Immature natural killer cell (primary cell): Measurements from ENCODE around the gene RAB17. TPM values are rescaled to one million over a fixed set of nuclear protein-coding genes. Genes with fewer than 3 reads are reported as not detected.
A peak's percentile ranks its signal among the peaks of the same experiment; 100 is the strongest.

Experiments used
- DNase-seq, 3 donors: peaks; one replicate each; pipeline ENCODE4 v3.0.0; 2022; ENCODE audit warnings: mixed read lengths in 1 of 3
- H3K27ac Mint-ChIP-seq, 6 donors: one replicate each; pipeline ENCODE4 v1.8.0; 2020; ENCODE audit warnings: mixed read lengths in 6 of 6, mild to moderate bottlenecking in 5 of 6, inconsistent platforms in 4 of 6, moderate library complexity in 3 of 6
- H3K27me3 Mint-ChIP-seq, 3 donors: one replicate each; pipeline ENCODE4 v1.8.0; 2020 to 2021; ENCODE audit warnings: low read depth in 3 of 3, mild to moderate bottlenecking in 3 of 3, mixed read lengths in 3 of 3, moderate library complexity in 3 of 3, inconsistent platforms in 1 of 3
- H3K36me3 Mint-ChIP-seq, 3 donors: one replicate each; pipeline ENCODE4 v1.8.0; 2020; ENCODE audit warnings: mixed read lengths in 3 of 3, inconsistent platforms in 2 of 3, mild to moderate bottlenecking in 2 of 3
- H3K4me1 Mint-ChIP-seq, 2 donors: one replicate each; pipeline ENCODE4 v1.8.0; 2020; ENCODE audit warnings: inconsistent platforms in 2 of 2, mild to moderate bottlenecking in 2 of 2, mixed read lengths in 2 of 2, moderate library complexity in 1 of 2
- H3K4me3 Mint-ChIP-seq, 5 donors: one replicate each; pipeline ENCODE4 v1.8.0; 2020; ENCODE audit warnings: mild to moderate bottlenecking in 5 of 5, mixed read lengths in 5 of 5, inconsistent platforms in 3 of 5, moderate library complexity in 3 of 5
- H3K9me3 Mint-ChIP-seq, 6 donors: one replicate each; pipeline ENCODE4 v1.8.0; 2020; ENCODE audit warnings: mild to moderate bottlenecking in 6 of 6, mixed read lengths in 6 of 6, inconsistent platforms in 4 of 6, moderate library complexity in 3 of 6
- polyA plus RNA-seq, 3 donors: library from polyadenylated mRNA; unstranded; fragments of 300-500 nt; fragmentation: Illumina TruSeq; gene quantifications; one replicate each; pipeline ENCODE4 v1.2.3, GENCODE V29; 2021

The RAB17 gene, protein sequence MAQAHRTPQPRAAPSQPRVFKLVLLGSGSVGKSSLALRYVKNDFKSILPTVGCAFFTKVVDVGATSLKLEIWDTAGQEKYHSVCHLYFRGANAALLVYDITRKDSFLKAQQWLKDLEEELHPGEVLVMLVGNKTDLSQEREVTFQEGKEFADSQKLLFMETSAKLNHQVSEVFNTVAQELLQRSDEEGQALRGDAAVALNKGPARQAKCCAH
- not detected for polyA plus RNA-seq

- no peak for DNase-seq
- Mint-ChIP-seq H3K36me3 (no peaks in the 10 kb centered on the region), H3K4me1 (no peaks in the 10 kb centered on the region), H3K27ac (no peak within 1 kb of the TSS), H3K4me3 (no peak within 1 kb of the TSS), H3K9me3 (no peaks in the 10 kb centered on the region), H3K27me3 (peaks cover 0 to 3% (median 2%) of the 10 kb centered on the region in 3 donors)
Measured at GRCh38 chr2:237590272-237591140, at the start of gene RAB17. Gene RAB17 (minus strand): TSS chr2:237590734. CDS start chr2:237586154, 4,580 bp downstream.

GRCh38 chr2:237639836-237640220, 49.3 kb upstream of the RAB17 start:
- DNase-seq = no peak
- H3K4me1 Mint-ChIP-seq = peaks cover 20 to 21% of the 10 kb centered on the region in 2 donors
- peaks cover 2 to 5% (median 4%) of the 10 kb centered on the region in 3 donors for H3K27me3 Mint-ChIP-seq
- H3K36me3 Mint-ChIP-seq = peaks cover 3 to 9% (median 4%) of the 10 kb centered on the region in 3 donors
- H3K4me3 Mint-ChIP-seq = no peak overlapping the region
- H3K27ac Mint-ChIP-seq = no peak overlapping the region
- H3K9me3 Mint-ChIP-seq = peaks cover 0 to 5% (median 2%) of the 10 kb centered on the region in 6 donors

- Mint-ChIP-seq H3K27ac (no peak overlapping the region), H3K27me3 (peaks cover 0 to 5% (median 2%) of the 10 kb centered on the region in 3 donors), H3K4me1 (peaks cover 20 to 21% of the 10 kb centered on the region in 2 donors), H3K36me3 (peaks cover 4 to 13% (median 5%) of the 10 kb centered on the region in 3 donors), H3K4me3 (no peak overlapping the region), H3K9me3 (peaks cover 0 to 5% (median 5%) of the 10 kb centered on the region in 6 donors)
- DNase-seq = no peak
Measured at GRCh38 chr2:237639052-237639835, 48.7 kb upstream of the RAB17 start.

GRCh38 chr2:237638176-237638575, 47.6 kb upstream of the RAB17 start:
- peaks cover 20 to 21% of the 10 kb centered on the region in 2 donors for H3K4me1 Mint-ChIP-seq
- H3K27ac Mint-ChIP-seq = no peak overlapping the region
- no peak for DNase-seq
- no peak overlapping the region for H3K4me3 Mint-ChIP-seq
- H3K9me3 Mint-ChIP-seq = peaks cover 0 to 5% (median 5%) of the 10 kb centered on the region in 6 donors
- H3K27me3 Mint-ChIP-seq = peaks cover 0 to 5% (median 2%) of the 10 kb centered on the region in 3 donors
- peaks cover 4 to 13% (median 5%) of the 10 kb centered on the region in 3 donors for H3K36me3 Mint-ChIP-seq

DNA sequence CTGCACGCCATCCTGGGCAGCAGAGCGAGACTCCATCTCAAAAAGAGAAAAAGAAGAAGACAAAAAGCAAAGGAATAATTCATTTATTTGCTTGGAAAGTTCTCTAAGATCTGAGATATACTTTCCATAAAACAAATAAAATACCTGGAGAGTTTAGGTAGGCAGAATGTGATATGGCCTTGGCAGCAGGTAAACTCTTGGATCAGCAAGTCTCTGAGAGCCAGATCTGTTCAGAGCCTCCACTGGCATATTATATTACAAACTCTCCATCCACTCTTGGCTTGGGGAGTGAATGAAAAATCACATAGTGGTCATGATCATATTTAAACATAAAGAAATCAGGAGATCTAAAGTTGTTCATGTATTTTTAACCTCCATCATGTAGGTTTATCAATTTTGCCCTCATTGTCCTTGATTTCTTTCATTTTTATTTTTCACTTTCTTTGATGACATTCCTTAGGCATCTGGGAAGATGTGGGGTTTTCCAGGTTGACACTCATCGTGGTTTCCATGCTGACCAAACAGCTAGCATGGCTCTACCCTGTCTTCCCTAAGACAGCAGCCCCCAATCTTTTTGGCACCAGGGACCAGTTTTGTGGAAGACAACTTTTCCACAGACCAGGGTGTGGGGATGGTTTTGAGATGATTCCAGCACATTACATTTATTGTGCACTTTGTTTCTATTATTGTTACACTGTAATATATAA, 47.0 kb upstream of the RAB17 start:
- Mint-ChIP-seq H3K4me3 (no peak overlapping the region), H3K27me3 (peaks cover 2 to 5% (median 2%) of the 10 kb centered on the region in 3 donors), H3K27ac (peak overlapping the region in 2 of 6 donors; percentile 84 to 85), H3K4me1 (peaks cover 20 to 21% of the 10 kb centered on the region in 2 donors), H3K36me3 (peaks cover 4 to 13% (median 5%) of the 10 kb centered on the region in 3 donors), H3K9me3 (peaks cover 0 to 5% (median 5%) of the 10 kb centered on the region in 6 donors)
- DNase-seq = no peak

- H3K36me3 Mint-ChIP-seq = peaks cover 4 to 13% (median 5%) of the 10 kb centered on the region in 3 donors
- H3K4me3 Mint-ChIP-seq = peak overlapping the region; percentile 8 to 59 (median 23)
- H3K9me3 Mint-ChIP-seq = peaks cover 0 to 5% (median 5%) of the 10 kb centered on the region in 6 donors
- peaks cover 20 to 21% of the 10 kb centered on the region in 2 donors for H3K4me1 Mint-ChIP-seq
- H3K27ac Mint-ChIP-seq = peak overlapping the region; percentile 77 to 91 (median 83)
- peak; percentile 60 to 67 (median 65) for DNase-seq
- peaks cover 2 to 5% (median 3%) of the 10 kb centered on the region in 3 donors for H3K27me3 Mint-ChIP-seq
Measured at GRCh38 chr2:237636578-237636977, 46.0 kb upstream of the RAB17 start.

DNA sequence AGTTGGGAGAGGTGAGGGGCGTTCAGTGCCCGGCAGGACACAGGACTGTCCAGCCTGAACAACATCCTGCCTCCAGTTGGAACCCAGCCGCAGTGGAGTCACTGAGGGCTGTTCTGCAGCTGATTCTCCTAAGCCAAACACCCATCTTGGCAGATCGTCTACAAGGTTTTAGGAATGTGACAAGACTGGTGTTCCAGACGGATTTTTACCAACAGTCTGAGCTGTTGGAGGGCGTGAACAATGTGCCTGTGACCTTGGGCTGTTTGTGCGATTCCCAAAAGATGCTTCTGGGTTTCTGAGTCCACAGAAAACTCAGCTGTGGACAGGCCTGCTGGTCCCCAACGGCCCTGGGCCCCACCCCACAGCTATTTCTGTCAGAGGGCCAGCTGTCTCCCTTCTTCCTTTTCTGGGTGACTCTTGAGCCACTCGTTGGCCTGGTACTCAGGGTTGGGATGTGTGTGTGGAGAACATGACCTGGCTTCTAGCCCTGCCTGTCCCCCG, 42.6 kb upstream of the RAB17 start:
- H3K4me3 Mint-ChIP-seq = no peak overlapping the region
- peaks cover 4 to 18% (median 5%) of the 10 kb centered on the region in 3 donors for H3K36me3 Mint-ChIP-seq
- peaks cover 0 to 6% (median 5%) of the 10 kb centered on the region in 6 donors for H3K9me3 Mint-ChIP-seq
- H3K4me1 Mint-ChIP-seq = peaks cover 26 to 37% of the 10 kb centered on the region in 2 donors
- no peak overlapping the region for H3K27ac Mint-ChIP-seq
- peaks cover 6 to 15% (median 14%) of the 10 kb centered on the region in 3 donors for H3K27me3 Mint-ChIP-seq
- no peak for DNase-seq

- no peak for DNase-seq
- peaks cover 19 to 31% of the 10 kb centered on the region in 2 donors for H3K4me1 Mint-ChIP-seq
- peaks cover 0 to 6% (median 5%) of the 10 kb centered on the region in 6 donors for H3K9me3 Mint-ChIP-seq
- no peak overlapping the region for H3K4me3 Mint-ChIP-seq
- H3K27ac Mint-ChIP-seq = no peak overlapping the region
- H3K36me3 Mint-ChIP-seq = peaks cover 4 to 18% (median 5%) of the 10 kb centered on the region in 3 donors
- H3K27me3 Mint-ChIP-seq = peaks cover 6 to 16% (median 16%) of the 10 kb centered on the region in 3 donors
Measured at GRCh38 chr2:237631801-237632585, 41.5 kb upstream of the RAB17 start.

DNA sequence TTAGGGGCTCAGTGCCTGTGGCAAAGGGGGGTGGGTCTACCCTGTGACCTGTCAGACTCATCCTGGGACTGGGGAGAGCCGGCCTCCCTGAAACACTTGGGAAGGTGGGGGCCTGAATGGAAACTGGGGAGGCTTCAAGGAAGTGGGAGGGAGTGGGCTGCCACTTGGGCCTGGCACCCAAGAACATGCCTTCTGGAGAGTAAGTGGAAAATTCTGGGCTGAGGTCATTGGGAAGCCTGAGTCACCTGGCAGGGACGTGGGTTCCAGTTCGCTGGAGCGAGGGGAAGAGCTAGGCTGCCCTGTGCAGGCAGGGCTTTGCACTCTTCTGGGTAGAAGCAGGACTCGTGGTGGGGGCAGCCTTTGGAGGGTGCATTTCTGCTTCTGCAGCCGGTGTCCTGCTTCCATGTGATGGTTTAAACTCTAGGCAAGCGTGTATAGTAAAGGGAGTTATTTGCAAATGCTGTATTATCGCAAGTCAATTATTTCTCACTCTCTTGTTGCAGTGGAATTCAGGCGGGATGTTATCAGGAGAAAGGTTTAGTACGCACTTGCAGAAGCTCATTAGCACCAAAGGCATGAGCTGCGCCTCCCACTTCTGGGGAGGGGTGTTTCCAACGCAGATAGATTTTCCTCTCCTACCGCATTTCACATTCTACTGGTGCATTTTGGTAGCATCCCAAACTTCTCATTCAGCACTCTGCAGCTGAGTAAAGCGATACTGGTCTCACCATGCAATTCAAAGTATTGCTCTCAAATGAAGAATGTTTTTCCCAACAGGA, 40.7 kb upstream of the RAB17 start:
- H3K4me3 Mint-ChIP-seq = no peak overlapping the region
- peaks cover 0 to 5% (median under 1%) of the 10 kb centered on the region in 6 donors for H3K9me3 Mint-ChIP-seq
- H3K36me3 Mint-ChIP-seq = peaks cover 1 to 14% (median 5%) of the 10 kb centered on the region in 3 donors
- peaks cover 18 to 23% of the 10 kb centered on the region in 2 donors for H3K4me1 Mint-ChIP-seq
- no peak for DNase-seq
- peaks cover 6 to 16% (median 13%) of the 10 kb centered on the region in 3 donors for H3K27me3 Mint-ChIP-seq
- no peak overlapping the region for H3K27ac Mint-ChIP-seq

DNA sequence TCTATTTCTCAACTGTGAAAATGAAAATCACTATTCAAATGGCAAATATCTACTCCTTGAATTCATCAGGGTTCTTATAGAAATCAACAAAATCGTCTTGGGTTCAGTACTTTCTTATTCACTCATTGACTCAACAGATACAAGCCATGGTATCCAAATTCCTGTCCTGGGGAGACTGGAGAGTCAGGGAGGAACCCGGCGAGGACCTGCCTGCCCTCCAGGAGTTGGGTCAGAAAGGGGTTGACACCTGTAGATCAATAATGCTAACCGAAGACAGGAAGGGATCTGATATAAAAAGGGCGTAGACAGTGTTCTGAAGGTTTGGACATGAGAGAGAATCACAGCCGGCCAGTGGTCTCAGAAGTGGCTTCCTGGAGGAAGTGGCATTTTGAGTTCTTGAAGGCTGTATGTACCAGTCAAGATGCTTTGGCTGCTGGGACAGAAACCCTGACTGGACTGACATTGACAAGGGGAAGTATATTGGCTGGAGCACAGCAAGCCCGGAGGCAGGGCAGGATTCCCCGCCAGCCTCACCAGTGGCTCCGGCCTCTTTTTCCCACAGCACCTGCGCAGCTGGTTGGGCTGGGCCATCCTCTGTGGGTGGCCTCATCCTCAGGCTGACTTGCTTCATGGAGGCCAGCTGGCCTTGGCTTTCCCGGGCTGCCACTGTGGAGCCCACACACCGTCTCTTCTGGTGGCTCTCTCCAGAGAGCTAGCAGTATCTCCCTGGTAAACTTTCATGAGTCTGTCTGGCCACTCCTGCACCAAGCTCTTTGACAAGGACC, 39.9 kb upstream of the RAB17 start:
- H3K27ac Mint-ChIP-seq = no peak overlapping the region
- H3K36me3 Mint-ChIP-seq = peaks cover 0 to 13% (median 5%) of the 10 kb centered on the region in 3 donors
- H3K4me1 Mint-ChIP-seq = peaks cover 18 to 21% of the 10 kb centered on the region in 2 donors
- peaks cover 0 to 5% (median 0%) of the 10 kb centered on the region in 6 donors for H3K9me3 Mint-ChIP-seq
- no peak overlapping the region for H3K4me3 Mint-ChIP-seq
- H3K27me3 Mint-ChIP-seq = peaks cover 6 to 16% (median 13%) of the 10 kb centered on the region in 3 donors
- no peak for DNase-seq

- Mint-ChIP-seq H3K27me3 (peaks cover 7 to 19% (median 13%) of the 10 kb centered on the region in 3 donors), H3K4me1 (peaks cover 18 to 24% of the 10 kb centered on the region in 2 donors), H3K36me3 (peaks cover 0 to 8% (median 1%) of the 10 kb centered on the region in 3 donors), H3K4me3 (no peak overlapping the region), H3K9me3 (peaks cover 0 to 5% (median 0%) of the 10 kb centered on the region in 6 donors), H3K27ac (no peak overlapping the region)
- DNase-seq = no peak
Measured at GRCh38 chr2:237629739-237630138, 39.2 kb upstream of the RAB17 start.
